ENCODE results near the gene IQCM. TPM values are rescaled to one million over a fixed set of nuclear protein-coding genes. Genes with fewer than 3 reads are reported as not detected.

The IQCM gene
- total and polyA plus RNA-seq, 3 donors from 2014 or later: 6.5 to 10.7 (median 7.4) TPM

DNA sequence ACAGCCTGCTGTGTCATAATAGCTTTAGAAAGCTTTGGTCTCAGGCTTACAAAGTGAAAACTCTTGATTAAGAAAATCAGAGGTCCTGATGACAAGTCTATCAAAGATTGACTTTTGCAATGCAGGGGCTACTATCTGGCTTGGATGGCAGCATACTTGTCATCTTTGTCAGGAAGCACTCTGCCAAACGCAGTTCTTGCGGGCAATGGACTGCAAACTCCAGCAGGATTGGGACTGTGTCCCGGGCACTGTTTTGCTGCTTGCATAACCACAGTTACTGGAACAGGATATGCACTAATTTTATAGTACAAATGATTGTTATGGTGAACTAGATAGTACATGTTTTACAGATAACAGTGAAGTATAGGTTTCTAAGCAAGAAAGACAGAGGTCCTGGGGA is 185.6 kb downstream of the IQCM start:
- Histone ChIP-seq H3K4me1 (no peaks in the 10 kb centered on the region), H3K4me3 (no peak overlapping the region), H3K27ac (no peak overlapping the region), H3K27me3 (no peaks in the 10 kb centered on the region), H3K36me3 (ENCODE audit: low read depth, missing control alignments) (no peaks in the 10 kb centered on the region), H3K9me3 (no peaks in the 10 kb centered on the region)
- TF ChIP-seq POLR2A (IDR thresholded peaks at IDR 0.05): no peak
- TF ChIP-seq, protein P1, sequence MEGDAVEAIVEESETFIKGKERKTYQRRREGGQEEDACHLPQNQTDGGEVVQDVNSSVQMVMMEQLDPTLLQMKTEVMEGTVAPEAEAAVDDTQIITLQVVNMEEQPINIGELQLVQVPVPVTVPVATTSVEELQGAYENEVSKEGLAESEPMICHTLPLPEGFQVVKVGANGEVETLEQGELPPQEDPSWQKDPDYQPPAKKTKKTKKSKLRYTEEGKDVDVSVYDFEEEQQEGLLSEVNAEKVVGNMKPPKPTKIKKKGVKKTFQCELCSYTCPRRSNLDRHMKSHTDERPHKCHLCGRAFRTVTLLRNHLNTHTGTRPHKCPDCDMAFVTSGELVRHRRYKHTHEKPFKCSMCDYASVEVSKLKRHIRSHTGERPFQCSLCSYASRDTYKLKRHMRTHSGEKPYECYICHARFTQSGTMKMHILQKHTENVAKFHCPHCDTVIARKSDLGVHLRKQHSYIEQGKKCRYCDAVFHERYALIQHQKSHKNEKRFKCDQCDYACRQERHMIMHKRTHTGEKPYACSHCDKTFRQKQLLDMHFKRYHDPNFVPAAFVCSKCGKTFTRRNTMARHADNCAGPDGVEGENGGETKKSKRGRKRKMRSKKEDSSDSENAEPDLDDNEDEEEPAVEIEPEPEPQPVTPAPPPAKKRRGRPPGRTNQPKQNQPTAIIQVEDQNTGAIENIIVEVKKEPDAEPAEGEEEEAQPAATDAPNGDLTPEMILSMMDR (IDR thresholded peaks at IDR 0.05): no peak
- intact Hi-C loops (cut with DNase I; ENCODE audit: low total_unique reads): no loop called here
- WGBS, 2 donors: 93 to 94% methylated on average over 3 of the region's 3 CpGs
- DNase-seq: no peak

DNA sequence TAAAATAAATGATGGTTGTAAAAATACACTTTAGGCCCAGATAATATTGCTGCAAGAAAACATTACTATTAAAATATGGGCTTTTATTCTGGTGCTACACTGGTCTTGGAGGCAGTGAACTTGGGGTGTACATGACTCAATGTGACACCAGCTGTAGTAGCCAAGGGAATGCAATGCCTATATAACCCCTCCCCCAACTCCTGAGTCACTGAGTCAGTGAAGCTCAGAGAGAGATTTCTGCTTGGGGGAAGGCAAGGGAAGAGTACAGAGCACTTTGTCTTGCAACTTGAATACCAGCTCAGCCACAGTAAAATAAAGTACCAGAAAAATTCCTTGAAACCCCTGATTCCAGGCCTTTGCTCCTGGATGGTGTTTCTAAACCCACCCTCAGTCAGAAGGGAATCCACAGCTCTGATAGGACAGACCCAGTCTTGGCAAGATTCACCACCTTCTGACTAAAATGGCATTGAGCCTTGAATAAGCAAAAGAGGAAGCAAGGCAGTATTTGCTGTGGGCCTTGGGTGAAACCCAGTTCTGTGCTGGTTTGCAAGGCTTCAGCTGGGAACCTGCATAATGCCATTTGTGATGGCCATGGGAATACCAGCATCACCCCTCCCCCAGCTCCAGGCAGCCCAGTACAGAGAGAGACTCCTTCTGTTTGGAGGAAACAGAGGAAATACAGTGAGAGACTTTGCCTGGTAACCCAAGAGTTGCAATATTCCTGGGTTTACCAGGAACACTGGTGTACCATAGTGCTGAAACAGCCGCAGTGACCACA is 209.9 kb downstream of the IQCM start:
- TF ChIP-seq, protein P1 (IDR thresholded peaks at IDR 0.05): no peak
- no peak for TF ChIP-seq POLR2A (IDR thresholded peaks at IDR 0.05)
- H3K4me3 ChIP-seq: no peak overlapping the region
- H3K9me3 ChIP-seq: no peaks in the 10 kb centered on the region
- no peaks in the 10 kb centered on the region for H3K27me3 ChIP-seq
- no peak overlapping the region for H3K27ac ChIP-seq
- intact Hi-C loops (cut with DNase I; ENCODE audit: low total_unique reads): no loop called here
- DNase-seq: no peak
- WGBS, 2 donors: 95 to 100% methylated on average over 1 of the region's 1 CpG
- H3K4me1 ChIP-seq: no peaks in the 10 kb centered on the region
- H3K36me3 ChIP-seq (ENCODE audit: low read depth, missing control alignments): no peaks in the 10 kb centered on the region

DNA sequence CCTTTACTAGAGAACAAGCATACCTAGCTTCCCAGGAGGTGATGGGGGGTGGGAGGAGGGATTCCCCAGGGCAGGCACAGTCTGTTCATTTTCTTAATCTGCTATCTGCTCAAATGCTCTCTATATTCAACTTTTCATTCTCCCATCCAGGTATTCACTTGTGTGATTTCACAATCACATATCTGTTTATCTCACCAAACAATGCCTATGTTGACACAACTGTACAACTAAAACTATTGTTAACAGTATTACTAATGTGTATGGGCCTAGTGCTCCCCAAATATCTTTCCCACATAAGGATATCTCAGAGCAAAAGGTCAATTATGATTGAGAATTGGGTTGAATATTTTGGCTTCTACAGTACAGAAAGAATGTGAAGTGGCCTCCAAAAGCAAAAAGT is 210.8 kb downstream of the IQCM start:
- no peak overlapping the region for H3K27ac ChIP-seq
- H3K9me3 ChIP-seq: no peaks in the 10 kb centered on the region
- no peak overlapping the region for H3K4me3 ChIP-seq
- no peaks in the 10 kb centered on the region for H3K27me3 ChIP-seq
- intact Hi-C loops (cut with DNase I; ENCODE audit: low total_unique reads): no loop called here
- no peak for DNase-seq
- no peaks in the 10 kb centered on the region for H3K36me3 ChIP-seq (ENCODE audit: low read depth, missing control alignments)
- TF ChIP-seq, protein P1 (IDR thresholded peaks at IDR 0.05): no peak
- TF ChIP-seq POLR2A (IDR thresholded peaks at IDR 0.05): no peak
- H3K4me1 ChIP-seq: no peaks in the 10 kb centered on the region

DNA sequence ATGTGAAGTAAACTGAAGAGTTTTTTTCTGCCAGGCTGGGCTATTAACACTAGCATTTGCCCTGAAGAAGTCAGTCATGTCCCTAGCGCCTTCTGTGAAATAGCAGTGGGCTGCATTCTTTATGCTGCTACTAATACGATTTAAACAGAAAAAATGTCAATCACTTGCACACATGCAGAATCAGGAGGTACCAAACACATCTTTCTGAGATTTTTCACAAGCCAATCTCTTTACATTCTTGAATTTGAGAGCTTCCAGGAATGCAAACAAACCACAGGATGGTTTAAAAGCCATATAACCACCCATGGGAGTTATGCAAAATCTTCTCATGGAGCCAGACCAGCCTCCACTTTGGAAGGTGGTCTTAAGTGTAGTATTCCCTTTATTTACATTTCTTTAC is 220.1 kb downstream of the IQCM start:
- H3K9me3 ChIP-seq: no peaks in the 10 kb centered on the region
- intact Hi-C loops (cut with DNase I; ENCODE audit: low total_unique reads): no loop called here

More for the DNA sequence above, 220.1 kb downstream of the IQCM start:
- Histone ChIP-seq H3K4me3 (no peak overlapping the region), H3K27ac (no peak overlapping the region), H3K36me3 (ENCODE audit: low read depth, missing control alignments) (no peaks in the 10 kb centered on the region), H3K27me3 (no peaks in the 10 kb centered on the region), H3K4me1 (no peaks in the 10 kb centered on the region)
- 81 to 88% methylated on average over 2 of the region's 2 CpGs for WGBS, 2 donors
- DNase-seq: no peak
- TF ChIP-seq POLR2A (IDR thresholded peaks at IDR 0.05): no peak
- TF ChIP-seq, protein P1 (IDR thresholded peaks at IDR 0.05): no peak
